ENCODE results near the gene CALM1.

GRCh38 chr14:90399541-90400444 lies 3.0 kb downstream of the CALM1 start:
- TF ChIP-seq CTCF (IDR thresholded peaks at IDR 0.05) (peak; percentile 97 to 100 (median 100)), POLR2A (IDR thresholded peaks at IDR 0.05) (peak in 1 of 2 donors; percentile 45)
